NCI-H69 (cell line): Measurements from ENCODE around the gene EDA2R.

ENCODE experiments used
- DNase-seq: peaks from one replicate; lab custom pipeline; 2025; lab: John Stamatoyannopoulos, UW

Gene EDA2R, protein sequence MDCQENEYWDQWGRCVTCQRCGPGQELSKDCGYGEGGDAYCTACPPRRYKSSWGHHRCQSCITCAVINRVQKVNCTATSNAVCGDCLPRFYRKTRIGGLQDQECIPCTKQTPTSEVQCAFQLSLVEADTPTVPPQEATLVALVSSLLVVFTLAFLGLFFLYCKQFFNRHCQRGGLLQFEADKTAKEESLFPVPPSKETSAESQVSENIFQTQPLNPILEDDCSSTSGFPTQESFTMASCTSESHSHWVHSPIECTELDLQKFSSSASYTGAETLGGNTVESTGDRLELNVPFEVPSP

GRCh38 chrX:66638591-66639500 lies at the start of gene EDA2R:
Gene EDA2R, minus strand, starts transcription at chrX:66639078. Its CDS starts 23,058 bp downstream, at chrX:66616020.
- no peak for DNase-seq

DNA sequence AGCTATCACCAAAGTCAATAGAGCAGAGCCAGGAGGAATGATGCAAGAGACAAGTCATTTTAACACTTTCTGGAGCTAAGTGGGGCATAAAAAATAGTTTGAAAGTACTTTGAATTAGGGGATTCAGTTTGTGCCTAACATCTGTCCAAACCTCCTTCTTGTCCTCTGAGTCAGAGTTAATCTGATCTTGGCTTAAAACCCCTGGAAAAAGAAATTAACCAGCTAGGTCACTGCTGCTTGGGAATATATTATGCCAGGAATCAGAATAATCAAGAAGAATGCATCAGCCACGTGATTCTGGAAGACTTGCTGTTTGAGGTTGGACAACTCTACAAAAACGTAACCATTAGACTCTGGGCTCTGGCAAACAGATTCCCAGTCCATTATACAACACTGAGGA lies 45.3 kb upstream of the EDA2R start:
- no peak for DNase-seq

- DNase-seq, result no peak
Measured at GRCh38 chrX:66680451-66680850, 41.6 kb upstream of the EDA2R start.

GRCh38 chrX:66677430-66677829 lies 38.6 kb upstream of the EDA2R start:
- no peak for DNase-seq

DNA sequence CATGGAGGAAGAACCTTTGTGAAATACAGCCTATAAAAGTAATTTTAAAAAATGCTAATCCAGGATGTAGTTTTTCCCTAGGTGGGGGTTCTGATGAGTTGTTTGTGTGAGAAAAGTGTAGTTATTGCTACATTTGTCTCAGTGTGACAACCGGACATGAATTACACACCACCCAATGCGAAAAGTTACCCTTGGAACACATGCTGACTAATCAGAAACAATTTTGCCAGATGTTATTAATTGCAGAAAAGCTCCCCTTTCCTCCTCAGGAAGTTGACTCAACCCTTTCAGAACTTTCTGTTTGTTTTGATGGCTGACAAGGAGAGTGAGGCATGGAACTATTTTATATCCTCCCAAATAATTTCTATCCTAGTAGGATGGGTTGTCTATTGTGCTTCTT lies 38.1 kb upstream of the EDA2R start:
- DNase-seq, result no peak

DNA sequence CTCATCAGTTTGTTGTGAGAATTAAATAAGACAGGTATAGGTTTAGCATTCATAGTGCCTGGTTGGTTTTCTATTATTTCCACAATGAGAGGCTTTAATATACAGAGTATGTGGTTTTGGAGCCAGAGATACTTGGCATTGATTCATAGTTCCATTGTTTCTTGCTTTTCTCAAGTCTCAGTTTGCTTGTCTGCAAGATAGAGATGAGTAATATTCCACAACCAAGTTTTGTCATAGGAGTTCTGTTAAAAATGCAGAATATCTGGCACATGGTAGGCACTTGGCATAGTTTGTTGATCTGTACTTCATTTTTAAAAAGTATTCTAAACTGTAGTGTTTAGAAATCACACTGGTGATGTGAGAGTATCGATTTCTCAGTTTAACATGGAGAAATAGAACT lies 37.5 kb upstream of the EDA2R start:
- DNase-seq, result no peak

GRCh38 chrX:66675541-66675940 lies 36.7 kb upstream of the EDA2R start:
- no peak for DNase-seq

GRCh38 chrX:66674506-66674905 lies 35.6 kb upstream of the EDA2R start:
- no peak for DNase-seq

- DNase-seq, result no peak
Measured at GRCh38 chrX:66672106-66672505, 33.2 kb upstream of the EDA2R start.

DNA sequence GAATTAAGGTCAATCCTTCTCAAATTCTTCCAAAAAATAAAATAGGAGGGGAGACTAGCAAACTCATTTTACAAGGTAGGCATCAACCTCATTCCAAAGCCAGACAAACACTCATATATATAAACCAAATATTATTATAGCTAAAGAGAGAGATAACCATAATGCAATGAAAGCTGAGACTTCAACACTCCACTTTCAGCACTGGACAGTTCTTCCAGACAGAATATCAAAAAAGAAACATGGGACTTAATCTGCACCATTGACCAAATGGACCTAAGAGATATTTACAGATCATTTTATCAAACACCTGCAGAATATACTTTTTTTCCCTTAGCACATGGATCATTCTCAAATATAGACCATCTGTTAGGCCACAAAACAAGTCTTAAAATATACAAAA lies 15.5 kb upstream of the EDA2R start:
- DNase-seq, result no peak

DNA sequence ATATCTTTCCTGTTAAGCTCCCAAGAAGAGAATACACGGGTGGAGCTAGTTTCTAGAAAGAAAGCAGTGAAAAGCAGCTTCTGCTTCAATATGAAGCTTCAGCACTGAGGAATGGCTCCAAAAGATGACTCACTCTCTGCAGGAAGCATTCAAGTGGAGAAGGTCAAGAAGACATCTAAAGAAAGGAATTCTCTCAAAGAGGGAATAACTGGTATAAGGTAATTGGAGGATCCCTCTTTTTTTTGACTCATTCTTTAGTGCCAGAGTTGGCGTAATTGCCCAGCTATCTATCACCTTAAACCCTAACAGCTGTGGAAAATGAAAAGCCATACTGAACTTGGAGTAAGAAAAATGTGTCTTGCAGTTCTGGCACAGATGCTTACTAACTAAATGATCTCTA lies 3.5 kb downstream of the EDA2R start:
- DNase-seq, result no peak

- no peak for DNase-seq
Measured at GRCh38 chrX:66634272-66634671, 4.6 kb downstream of the EDA2R start.

DNA sequence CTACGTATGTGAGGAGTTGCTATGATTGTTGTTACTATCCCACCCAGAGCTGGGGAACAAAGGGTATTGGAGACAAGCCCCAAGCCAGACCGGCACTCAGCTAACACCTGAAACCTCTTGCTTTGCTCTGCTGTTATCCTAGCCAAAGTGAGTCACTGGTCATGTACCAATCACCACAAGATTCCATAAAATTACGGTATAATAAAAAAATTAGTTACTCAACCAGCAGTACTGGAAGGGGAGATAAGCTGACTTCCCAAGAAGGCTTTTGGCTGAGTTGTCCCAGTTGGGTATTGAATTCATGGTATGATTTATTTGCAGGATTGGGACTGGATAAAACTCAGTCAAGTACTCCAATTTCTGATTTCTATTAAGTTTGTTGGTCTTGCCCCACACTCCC lies 5.3 kb downstream of the EDA2R start:
- no peak for DNase-seq

DNA sequence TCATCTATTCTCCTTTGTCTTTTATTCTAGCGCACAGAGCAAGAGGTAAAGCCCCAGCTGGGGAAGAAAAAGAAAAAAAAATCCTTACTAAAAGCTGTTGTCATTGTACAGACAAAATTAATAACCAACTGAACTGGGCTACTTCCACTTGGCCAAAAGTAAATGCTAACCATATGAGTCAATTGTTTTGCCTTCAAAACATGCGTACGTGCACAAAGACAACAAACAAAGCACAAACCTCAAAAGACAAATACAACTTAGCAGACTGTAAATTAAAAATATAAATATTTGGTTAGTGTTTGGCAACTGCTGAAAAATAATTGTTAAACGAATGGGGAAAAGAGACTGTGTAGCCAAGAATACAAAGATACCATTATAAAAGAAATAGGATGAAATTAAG lies 5.9 kb downstream of the EDA2R start:
- no peak for DNase-seq

GRCh38 chrX:66632473-66632872 lies 6.4 kb downstream of the EDA2R start:
- no peak for DNase-seq

DNA sequence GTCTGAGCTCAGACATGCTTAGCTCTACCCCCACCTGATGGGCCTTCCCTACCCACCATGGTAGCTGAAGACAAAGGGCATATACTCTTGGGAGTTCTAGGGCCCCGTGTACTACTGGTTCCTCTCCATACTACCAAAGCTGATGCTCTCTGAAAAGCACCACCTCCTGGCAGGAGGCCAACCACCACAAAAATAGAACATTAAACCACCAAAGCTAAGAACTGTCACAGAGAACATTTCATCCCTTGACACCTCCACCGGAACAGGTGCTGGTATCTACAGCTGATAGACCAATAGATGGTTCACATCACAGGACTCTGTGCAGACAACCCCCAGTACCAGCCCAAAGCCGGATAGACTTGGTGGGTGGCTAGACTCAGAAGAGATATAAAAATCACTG lies 13.4 kb downstream of the EDA2R start:
- no peak for DNase-seq

DNA sequence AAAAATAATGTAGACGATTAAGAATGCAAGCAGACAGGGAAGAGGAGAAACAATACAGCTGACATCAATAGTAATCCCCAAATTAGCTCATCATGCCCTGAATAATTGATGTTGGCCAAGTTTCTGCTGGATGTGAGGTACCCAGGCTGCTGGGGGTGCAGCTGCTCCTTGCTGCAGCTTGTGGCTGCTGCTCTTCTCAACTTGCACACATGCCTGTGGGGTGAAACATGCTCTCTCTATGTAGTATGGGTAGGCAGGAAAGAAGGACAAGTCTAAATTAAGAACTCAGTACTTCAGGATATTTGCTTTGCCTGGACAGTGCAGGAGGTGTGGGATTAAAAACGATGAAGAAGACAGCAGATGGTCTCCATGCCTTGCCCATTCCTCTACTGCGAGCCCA lies 16.7 kb downstream of the EDA2R start:
- DNase-seq, result no peak

GRCh38 chrX:66616944-66617343 lies 21.9 kb downstream of the EDA2R start:
- no peak for DNase-seq

- DNase-seq, result no peak
Measured at GRCh38 chrX:66602381-66602938, 36.4 kb downstream of the EDA2R start.

DNA sequence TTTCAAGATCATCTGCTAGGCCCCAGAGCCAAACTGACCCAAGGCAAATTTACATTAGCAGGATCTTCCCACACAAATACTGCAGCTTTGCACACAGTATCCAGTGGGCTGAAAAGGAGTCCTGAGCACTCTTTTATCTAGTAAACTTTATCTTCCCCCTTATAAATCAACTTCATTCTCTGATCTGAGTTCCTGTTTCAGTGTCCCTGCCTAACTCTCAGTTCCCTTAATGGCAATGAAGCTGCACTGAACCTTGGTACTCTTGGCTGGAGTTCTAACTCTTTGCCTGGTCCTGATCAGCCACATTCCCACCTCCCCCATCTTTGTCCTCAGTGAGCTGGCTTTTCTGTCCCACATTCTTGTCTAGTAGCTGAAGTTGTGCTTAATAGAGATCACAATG lies 37.4 kb downstream of the EDA2R start:
- DNase-seq, result no peak

DNA sequence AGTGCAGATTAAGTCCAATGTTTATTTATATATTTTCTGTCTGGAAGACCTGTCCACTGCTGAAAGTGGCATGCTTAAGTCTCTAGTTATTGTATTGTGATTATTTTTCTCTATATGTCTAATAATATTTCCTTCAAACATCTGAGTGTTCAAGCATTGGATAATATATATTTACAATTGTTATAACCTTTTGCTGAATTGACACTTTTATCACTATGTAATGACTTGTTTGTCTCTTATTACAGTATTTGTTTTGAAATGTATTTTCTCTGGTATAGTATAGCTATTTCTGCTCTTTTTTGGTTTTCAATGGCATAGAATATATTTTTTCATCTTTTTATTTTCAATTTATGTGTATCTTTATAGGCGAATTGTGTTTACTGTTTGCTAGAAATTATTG lies 59.7 kb downstream of the EDA2R start:
- DNase-seq, result no peak

DNA sequence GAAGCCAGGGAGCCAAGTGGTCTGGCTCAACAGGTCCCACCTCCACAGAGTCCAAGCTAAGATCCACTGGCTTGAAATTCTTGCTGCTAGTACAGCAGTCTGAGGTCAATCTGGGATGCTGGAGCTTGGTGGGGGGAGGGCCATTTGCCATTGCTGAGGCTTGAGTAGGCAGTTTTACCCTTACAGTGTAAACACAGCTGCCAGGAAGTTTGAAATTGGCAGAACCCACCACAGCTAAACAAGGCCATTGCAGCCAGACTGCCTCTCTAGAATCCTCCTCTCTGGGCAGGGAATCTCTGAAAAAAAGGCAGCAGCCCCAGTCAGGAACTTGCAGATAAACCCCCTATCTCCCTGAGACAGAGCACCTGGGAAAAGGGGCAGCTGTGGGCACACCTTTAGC lies 84.9 kb downstream of the EDA2R start:
- no peak for DNase-seq

DNA sequence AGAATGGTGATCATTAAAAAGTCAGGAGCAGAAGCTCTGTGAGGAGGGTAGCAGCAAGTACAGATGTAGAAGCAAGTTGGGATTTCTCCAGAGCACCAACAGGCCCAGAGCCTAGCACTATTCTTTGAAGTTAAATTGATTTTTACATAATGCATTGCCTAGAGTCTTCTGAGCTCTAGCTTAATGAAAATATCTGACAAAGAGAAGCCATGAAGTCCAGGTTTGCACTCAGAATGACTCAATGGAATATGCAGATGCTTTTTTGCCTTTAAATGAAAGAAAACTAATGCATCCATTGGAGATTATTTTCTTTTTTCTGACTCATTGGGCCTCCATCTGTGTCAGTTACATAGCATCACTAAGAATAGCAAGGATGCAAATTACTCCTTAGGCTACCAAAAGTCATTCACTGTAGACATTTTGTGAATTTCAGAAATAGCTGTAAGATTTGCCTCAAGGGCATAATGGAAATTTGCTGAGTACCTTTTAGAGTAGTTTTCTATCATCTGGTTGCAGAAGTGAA lies 91.0 kb downstream of the EDA2R start:
- DNase-seq, result no peak
